Measurements from ENCODE around the gene UBE2O. TPM values are rescaled to one million over a fixed set of nuclear protein-coding genes. Genes with fewer than 3 reads are reported as not detected.
A peak's percentile ranks its signal among the peaks of the same experiment; 100 is the strongest.

The UBE2O gene
- total RNA-seq, 2 experiments from 2014 or later = 43.4 to 79.6 TPM

DNA sequence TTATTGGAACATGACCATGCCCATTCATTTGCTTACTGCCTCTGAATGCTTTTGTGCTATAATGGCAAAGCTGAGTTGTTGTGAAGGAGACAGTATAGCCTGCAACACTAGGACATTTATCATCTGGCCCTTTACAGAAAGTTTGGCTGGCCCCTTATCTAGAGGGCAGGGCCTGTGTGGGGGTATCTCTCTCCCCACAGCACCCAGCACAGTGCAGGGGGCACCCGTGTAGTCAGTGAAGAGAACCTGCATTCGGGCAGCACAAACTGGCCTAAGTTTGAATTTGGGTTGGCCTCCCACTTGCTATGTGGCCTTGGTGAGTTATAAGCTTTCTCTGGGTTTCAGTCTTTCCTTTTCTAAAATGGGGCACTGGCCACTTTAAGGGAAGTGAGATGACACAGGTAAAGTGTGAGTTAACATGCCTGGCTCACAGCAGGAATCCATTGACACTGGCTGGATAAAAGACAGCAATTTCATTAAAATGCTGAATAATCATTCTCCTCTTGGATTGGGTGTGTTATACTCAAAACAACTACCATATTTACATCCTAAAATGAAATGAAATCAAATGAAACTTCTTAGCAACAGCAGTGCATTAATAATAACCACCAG is 12.1 kb downstream of the UBE2O start:
- intact Hi-C loops (cut with micrococcal nuclease; ENCODE audit: unreplicated experiment) = no loop called here
- Histone ChIP-seq H3K27ac (ENCODE audit: low read depth, low read length, poor library complexity, severe bottlenecking) (no peak overlapping the region), H2AFZ (ENCODE audit: low read length) (no peak overlapping the region), H3K79me2 (ENCODE audit: insufficient read depth, low read depth, low read length) (peaks cover 98% of the 10 kb centered on the region), H3K9me2 (ENCODE audit: insufficient read depth, low read length) (no peaks in the 10 kb centered on the region), H4K20me1 (ENCODE audit: insufficient read depth, low read length) (peaks cover 27% of the 10 kb centered on the region), H3K4me1 (ENCODE audit: insufficient read depth, low read length, poor library complexity, severe bottlenecking) (peaks cover 85% of the 10 kb centered on the region), H3K4me2 (ENCODE audit: low read length) (peak overlapping the region; percentile 38), H3K9me3 (ENCODE audit: low read length) (no peaks in the 10 kb centered on the region), H3K4me3 (ENCODE audit: low read depth, low read length, poor library complexity, severe bottlenecking) (no peak overlapping the region), H3K36me3 (ENCODE audit: insufficient read depth, low read length) (peaks cover 38% of the 10 kb centered on the region)
- POLR2A ChIA-PET = no interaction called here
- CTCF ChIA-PET (ENCODE audit: unreplicated experiment) = no interaction called here
- TF ChIP-seq, protein P1, sequence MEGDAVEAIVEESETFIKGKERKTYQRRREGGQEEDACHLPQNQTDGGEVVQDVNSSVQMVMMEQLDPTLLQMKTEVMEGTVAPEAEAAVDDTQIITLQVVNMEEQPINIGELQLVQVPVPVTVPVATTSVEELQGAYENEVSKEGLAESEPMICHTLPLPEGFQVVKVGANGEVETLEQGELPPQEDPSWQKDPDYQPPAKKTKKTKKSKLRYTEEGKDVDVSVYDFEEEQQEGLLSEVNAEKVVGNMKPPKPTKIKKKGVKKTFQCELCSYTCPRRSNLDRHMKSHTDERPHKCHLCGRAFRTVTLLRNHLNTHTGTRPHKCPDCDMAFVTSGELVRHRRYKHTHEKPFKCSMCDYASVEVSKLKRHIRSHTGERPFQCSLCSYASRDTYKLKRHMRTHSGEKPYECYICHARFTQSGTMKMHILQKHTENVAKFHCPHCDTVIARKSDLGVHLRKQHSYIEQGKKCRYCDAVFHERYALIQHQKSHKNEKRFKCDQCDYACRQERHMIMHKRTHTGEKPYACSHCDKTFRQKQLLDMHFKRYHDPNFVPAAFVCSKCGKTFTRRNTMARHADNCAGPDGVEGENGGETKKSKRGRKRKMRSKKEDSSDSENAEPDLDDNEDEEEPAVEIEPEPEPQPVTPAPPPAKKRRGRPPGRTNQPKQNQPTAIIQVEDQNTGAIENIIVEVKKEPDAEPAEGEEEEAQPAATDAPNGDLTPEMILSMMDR (conservative IDR thresholded peaks at IDR 0.05; ENCODE audit: low read length) = no peak
- TF ChIP-seq EZH2phosphoT487 (IDR thresholded peaks at IDR 0.05; ENCODE audit: borderline replicate concordance, low read depth, low read length) = no peak
- no peak for DNase-seq (ENCODE audit: low spot score)
- BruUV-seq (replicated peaks) = no TSS peak

DNA sequence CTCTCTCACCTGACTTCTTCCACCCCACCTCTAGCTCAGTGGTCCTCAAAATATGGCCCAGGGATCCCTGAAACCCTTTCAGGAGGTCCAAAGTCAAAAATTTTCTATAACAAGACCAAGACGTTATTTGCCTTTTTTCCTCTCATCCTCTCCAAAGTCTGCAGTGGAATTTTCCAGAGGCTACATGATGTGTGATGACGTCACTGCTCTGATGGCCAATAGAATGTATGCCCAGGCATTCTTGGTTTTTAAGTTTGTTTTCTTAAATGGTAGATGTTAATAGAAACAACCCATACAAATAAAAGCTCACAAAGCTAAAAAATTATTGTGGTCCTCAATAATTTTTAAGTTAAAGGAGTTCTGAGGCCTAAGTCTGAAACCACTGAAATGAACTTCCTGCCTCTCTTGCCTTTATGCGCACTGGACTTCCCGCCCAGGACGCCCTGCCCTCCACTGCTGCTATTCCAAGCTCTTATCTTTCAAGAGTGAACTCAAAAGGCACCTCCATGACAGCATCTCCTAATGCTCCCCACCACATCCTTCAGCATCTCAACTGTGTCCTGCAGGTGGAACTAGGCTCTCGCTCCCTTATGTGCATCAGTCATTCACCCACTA is 13.5 kb downstream of the UBE2O start:
- DNase-seq (ENCODE audit: low spot score) = peak; percentile 31
- POLR2A ChIA-PET = interaction anchor here (0.6 to 1.4 kb wide), 6 partner anchors 9 to 1547 kb away, joined by 3 to 6 read pairs (median 3); no protein-coding TSS in a partner anchor
- Histone ChIP-seq H3K27ac (ENCODE audit: low read depth, low read length, poor library complexity, severe bottlenecking) (peak overlapping the region; percentile 34), H3K4me1 (ENCODE audit: insufficient read depth, low read length, poor library complexity, severe bottlenecking) (peaks cover 84% of the 10 kb centered on the region), H3K4me3 (ENCODE audit: low read depth, low read length, poor library complexity, severe bottlenecking) (no peak overlapping the region), H2AFZ (ENCODE audit: low read length) (no peak overlapping the region), H3K9me3 (ENCODE audit: low read length) (no peaks in the 10 kb centered on the region), H3K36me3 (ENCODE audit: insufficient read depth, low read length) (peaks cover 36% of the 10 kb centered on the region), H3K9me2 (ENCODE audit: insufficient read depth, low read length) (no peaks in the 10 kb centered on the region), H3K4me2 (ENCODE audit: low read length) (peak overlapping the region; percentile 40), H4K20me1 (ENCODE audit: insufficient read depth, low read length) (peaks cover 12% of the 10 kb centered on the region), H3K79me2 (ENCODE audit: insufficient read depth, low read depth, low read length) (peaks cover 98% of the 10 kb centered on the region)
- CTCF ChIA-PET (ENCODE audit: unreplicated experiment) = no interaction called here
- TF ChIP-seq, protein P1 (conservative IDR thresholded peaks at IDR 0.05; ENCODE audit: low read length) = no peak
- no peak for TF ChIP-seq EZH2phosphoT487 (IDR thresholded peaks at IDR 0.05; ENCODE audit: borderline replicate concordance, low read depth, low read length)
- BruUV-seq (replicated peaks) = no TSS peak
- intact Hi-C loops (cut with micrococcal nuclease; ENCODE audit: unreplicated experiment) = no loop called here

DNA sequence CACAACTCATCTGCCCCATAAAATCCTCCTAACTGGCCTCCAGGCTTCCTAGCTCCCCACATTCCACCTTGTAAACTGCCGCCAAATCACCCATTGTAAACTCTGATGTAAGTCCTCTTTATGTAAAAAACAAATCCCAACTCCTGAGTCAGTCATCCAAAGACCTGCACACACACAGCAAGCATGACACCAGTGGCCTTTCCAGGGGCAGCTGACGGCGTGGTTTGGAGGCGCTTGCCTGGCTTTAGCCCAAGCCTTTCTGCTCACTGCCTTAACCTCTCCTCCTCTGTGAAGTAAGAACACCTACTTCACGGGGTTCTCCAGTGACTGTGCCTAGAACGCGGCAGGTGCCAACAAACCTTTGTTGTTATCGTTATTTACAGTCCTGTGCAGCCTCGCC is 14.0 kb downstream of the UBE2O start:
- no peak for TF ChIP-seq EZH2phosphoT487 (IDR thresholded peaks at IDR 0.05; ENCODE audit: borderline replicate concordance, low read depth, low read length)
- TF ChIP-seq, protein P1 (conservative IDR thresholded peaks at IDR 0.05; ENCODE audit: low read length) = no peak
- no peak overlapping the region for H3K4me3 ChIP-seq (ENCODE audit: low read depth, low read length, poor library complexity, severe bottlenecking)
- peaks cover 98% of the 10 kb centered on the region for H3K79me2 ChIP-seq (ENCODE audit: insufficient read depth, low read depth, low read length)
- peaks cover 84% of the 10 kb centered on the region for H3K4me1 ChIP-seq (ENCODE audit: insufficient read depth, low read length, poor library complexity, severe bottlenecking)
- intact Hi-C loops (cut with micrococcal nuclease; ENCODE audit: unreplicated experiment) = no loop called here
- no peak for DNase-seq (ENCODE audit: low spot score)
- POLR2A ChIA-PET = interaction anchor here (1.0 to 1.4 kb wide), 4 partner anchors 10 to 90 kb away, joined by 3 to 6 read pairs (median 3); no protein-coding TSS in a partner anchor
- H2AFZ ChIP-seq (ENCODE audit: low read length) = no peak overlapping the region
- H3K36me3 ChIP-seq (ENCODE audit: insufficient read depth, low read length) = peaks cover 36% of the 10 kb centered on the region
- H3K27ac ChIP-seq (ENCODE audit: low read depth, low read length, poor library complexity, severe bottlenecking) = no peak overlapping the region
- H3K9me2 ChIP-seq (ENCODE audit: insufficient read depth, low read length) = no peaks in the 10 kb centered on the region
- H3K9me3 ChIP-seq (ENCODE audit: low read length) = no peaks in the 10 kb centered on the region
- H3K4me2 ChIP-seq (ENCODE audit: low read length) = no peak overlapping the region; the same call in 1 of the 2 replicates
- peaks cover 10% of the 10 kb centered on the region for H4K20me1 ChIP-seq (ENCODE audit: insufficient read depth, low read length)
- CTCF ChIA-PET (ENCODE audit: unreplicated experiment) = no interaction called here
- no TSS peak for BruUV-seq (replicated peaks)
